IMR-90 (cell line): Measurements from ENCODE around the gene COL25A1.

ENCODE experiments used
- BHLHE40 ChIP-seq: fragments of 150-350 bp; IDR thresholded peaks from 2 replicates; pipeline ENCODE4 v1.6.1; 2016; ENCODE audit warnings: mild to moderate bottlenecking, low read depth, low read length
- CTCF ChIP-seq: conservative IDR thresholded peaks from 2 replicates; pipeline ENCODE4 v1.5.1; 2012; ENCODE audit warnings: mild to moderate bottlenecking, low read depth, low read length, improper control_type of control experiment
- POLR2A ChIP-seq: IDR thresholded peaks from 2 replicates; pipeline ENCODE4 v1.6.1; 2012; ENCODE audit warnings: mild to moderate bottlenecking, low read depth, low read length
- RCOR1 ChIP-seq: IDR thresholded peaks from 2 replicates; pipeline ENCODE4 v1.6.1; 2012; ENCODE audit warnings: mild to moderate bottlenecking, low read length, improper control_type of control experiment; ENCODE audit not compliant: insufficient replicate concordance
- USF2 ChIP-seq: fragments of 150-350 bp; IDR thresholded peaks from 2 replicates; pipeline ENCODE4 v1.6.1; 2017; ENCODE audit warnings: mild to moderate bottlenecking, antibody characterized with exemption, low read length, low read depth

- TF ChIP-seq CTCF, result no peak
- TF ChIP-seq RCOR1, result no peak
- TF ChIP-seq BHLHE40, result no peak
- no peak for TF ChIP-seq POLR2A
- TF ChIP-seq USF2, result no peak
Measured at GRCh38 chr4:109131559-109131958, 170.9 kb downstream of the COL25A1 start.
